WTC11 (cell line): Measurements from ENCODE around the gene COMMD7.

Source experiments
- ZNF219 ChIP-seq: sonication (generic); formaldehyde crosslinking; IDR thresholded peaks from 2 replicates; pipeline ENCODE4 v1.8.0; 2023; ENCODE audit warnings: missing genetic modification reagents, mild to moderate bottlenecking, borderline replicate concordance
- TF ChIP-seq, protein P1 (sequence below): fragments of 200-600 bp; IDR thresholded peaks from 2 replicates; pipeline ENCODE4 v1.8.0; 2022; ENCODE audit warnings: antibody characterized with exemption

DNA sequence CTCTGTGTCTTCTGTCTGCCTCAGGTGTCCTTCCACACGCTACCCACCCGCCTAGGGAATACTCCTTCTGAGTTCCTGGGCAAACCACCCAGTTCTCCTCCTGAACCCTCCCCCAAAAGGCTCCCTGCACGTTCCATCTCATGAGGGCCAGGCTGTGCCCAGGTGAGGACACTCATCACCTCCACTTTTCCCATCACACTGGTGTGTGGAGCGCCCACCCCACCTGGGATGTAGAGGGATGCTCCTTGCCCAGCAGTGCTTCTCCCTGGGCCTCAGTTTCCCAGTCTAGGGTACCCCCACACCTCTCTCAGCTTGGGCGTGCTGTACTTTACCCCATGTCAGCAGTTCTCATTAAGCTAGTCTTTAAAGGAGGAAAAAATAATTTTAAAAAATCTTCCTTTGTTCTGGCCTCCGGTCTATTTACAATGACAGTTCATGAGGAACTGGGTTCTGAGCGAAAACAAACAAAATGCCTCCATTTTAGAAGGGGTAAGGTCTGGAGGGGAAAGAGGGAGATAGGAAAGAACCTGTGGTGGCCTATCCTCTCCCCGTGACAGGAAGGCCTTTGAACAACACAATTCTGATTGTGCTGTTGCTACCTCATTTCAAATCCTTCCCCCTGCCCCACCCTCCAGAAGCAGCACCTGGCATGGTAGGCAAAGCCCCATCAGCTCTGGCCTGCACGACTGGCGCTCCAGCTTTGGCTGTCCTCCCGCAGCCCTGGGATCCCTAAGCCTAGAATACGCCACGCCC, 67.9 kb downstream of the COMMD7 start:
- TF ChIP-seq, protein P1, sequence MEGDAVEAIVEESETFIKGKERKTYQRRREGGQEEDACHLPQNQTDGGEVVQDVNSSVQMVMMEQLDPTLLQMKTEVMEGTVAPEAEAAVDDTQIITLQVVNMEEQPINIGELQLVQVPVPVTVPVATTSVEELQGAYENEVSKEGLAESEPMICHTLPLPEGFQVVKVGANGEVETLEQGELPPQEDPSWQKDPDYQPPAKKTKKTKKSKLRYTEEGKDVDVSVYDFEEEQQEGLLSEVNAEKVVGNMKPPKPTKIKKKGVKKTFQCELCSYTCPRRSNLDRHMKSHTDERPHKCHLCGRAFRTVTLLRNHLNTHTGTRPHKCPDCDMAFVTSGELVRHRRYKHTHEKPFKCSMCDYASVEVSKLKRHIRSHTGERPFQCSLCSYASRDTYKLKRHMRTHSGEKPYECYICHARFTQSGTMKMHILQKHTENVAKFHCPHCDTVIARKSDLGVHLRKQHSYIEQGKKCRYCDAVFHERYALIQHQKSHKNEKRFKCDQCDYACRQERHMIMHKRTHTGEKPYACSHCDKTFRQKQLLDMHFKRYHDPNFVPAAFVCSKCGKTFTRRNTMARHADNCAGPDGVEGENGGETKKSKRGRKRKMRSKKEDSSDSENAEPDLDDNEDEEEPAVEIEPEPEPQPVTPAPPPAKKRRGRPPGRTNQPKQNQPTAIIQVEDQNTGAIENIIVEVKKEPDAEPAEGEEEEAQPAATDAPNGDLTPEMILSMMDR: no peak
- no peak for TF ChIP-seq ZNF219 (CRISPR knock-in tag)
